Liver (tissue), 3 donors: ENCODE measurements around the gene NIP7.

Source experiments
- CTCF ChIP-seq: fragments of 150-350 bp; IDR thresholded peaks from 2 replicates; pipeline ENCODE4 v1.5.1; 2017; ENCODE audit warnings: improper control_type of control experiment, low read depth, low read length; ENCODE audit not compliant: missing input control
- EGR1 ChIP-seq, 2 donors: IDR thresholded peaks; 2 replicates each; pipeline ENCODE4 v1.6.1; 2016 to 2018; ENCODE audit warnings: antibody characterized with exemption in 2 of 2, low read depth in 2 of 2
- FOXA1 ChIP-seq: IDR thresholded peaks from 2 replicates; pipeline ENCODE4 v1.6.1; 2016; ENCODE audit warnings: antibody characterized with exemption
- HNF4G ChIP-seq: IDR thresholded peaks from 2 replicates; pipeline ENCODE4 v1.6.1; 2016; ENCODE audit warnings: antibody characterized with exemption
- JUND ChIP-seq, 2 donors: IDR thresholded peaks; 2 replicates each; pipeline ENCODE4 v1.6.1; 2016; ENCODE audit warnings: antibody characterized with exemption in 2 of 2
- MAX ChIP-seq: IDR thresholded peaks from 2 replicates; pipeline ENCODE4 v1.6.1; 2016; ENCODE audit warnings: antibody characterized with exemption
- RAD21 ChIP-seq, 2 donors: IDR thresholded peaks; 2 replicates each; pipeline ENCODE4 v1.6.1; 2016; ENCODE audit warnings: antibody characterized with exemption in 2 of 2, mild to moderate bottlenecking in 2 of 2
- REST ChIP-seq: IDR thresholded peaks from 2 replicates; pipeline ENCODE4 v1.6.1; 2016; ENCODE audit warnings: antibody characterized with exemption, mild to moderate bottlenecking
- YY1 ChIP-seq: IDR thresholded peaks from 2 replicates; pipeline ENCODE4 v1.6.1; 2016; ENCODE audit warnings: antibody characterized with exemption, mild to moderate bottlenecking
- ZBTB33 ChIP-seq: IDR thresholded peaks from 2 replicates; pipeline ENCODE4 v1.6.1; 2016; ENCODE audit warnings: antibody characterized with exemption
- donor health status: healthy.
- donor health status: healthy.

GRCh38 chr16:69368866-69369265 is 29.3 kb downstream of the NIP7 start:
- TF ChIP-seq CTCF = no peak
- no peak for TF ChIP-seq HNF4G
- no peak for TF ChIP-seq RAD21 (IDR thresholded peaks at IDR 0.05)
- TF ChIP-seq MAX = no peak
- TF ChIP-seq JUND (IDR thresholded peaks at IDR 0.05) = no peak
- no peak for TF ChIP-seq ZBTB33
- TF ChIP-seq YY1 = no peak
- TF ChIP-seq FOXA1 = no peak
- TF ChIP-seq EGR1 (IDR thresholded peaks at IDR 0.05; ENCODE audit: low read depth in 2 of 2) = no peak
- no peak for TF ChIP-seq REST
